Iris pigment epithelial cell (primary cell): ENCODE data around the gene EMC1.
"Not testable (repeated sequence)": the region's sequence is repeated elsewhere in the genome, so short reads cannot be mapped to it uniquely, and the experiment has no call there.

Source experiments
- DNase-seq: peaks from one replicate; pipeline ENCODE4 v3.0.0-alpha.2; 2011; ENCODE audit warnings: low read depth

Gene EMC1

GRCh38 chr1:19216585-19216984 is 34.7 kb downstream of the EMC1 start:
- DNase-seq: not testable (repeated sequence)

DNA sequence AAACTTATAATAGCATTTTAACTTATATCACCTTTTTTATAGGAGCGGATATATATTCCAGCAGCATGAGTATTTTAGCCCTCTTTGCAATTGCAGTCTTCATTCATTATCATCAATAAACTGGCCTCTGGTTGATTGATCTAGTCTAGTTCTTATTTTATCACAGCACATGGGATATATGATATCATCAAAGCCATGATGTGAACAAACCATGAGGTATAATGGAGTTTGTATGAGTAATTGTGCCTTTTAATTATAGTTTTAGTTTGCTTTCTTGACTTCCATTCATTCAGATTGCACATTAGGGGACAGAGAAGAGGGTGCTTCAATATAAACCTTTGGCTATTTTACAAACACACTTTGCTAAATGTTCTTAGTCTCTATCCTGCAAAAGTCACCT is 37.7 kb downstream of the EMC1 start:
- DNase-seq: no peak

DNA sequence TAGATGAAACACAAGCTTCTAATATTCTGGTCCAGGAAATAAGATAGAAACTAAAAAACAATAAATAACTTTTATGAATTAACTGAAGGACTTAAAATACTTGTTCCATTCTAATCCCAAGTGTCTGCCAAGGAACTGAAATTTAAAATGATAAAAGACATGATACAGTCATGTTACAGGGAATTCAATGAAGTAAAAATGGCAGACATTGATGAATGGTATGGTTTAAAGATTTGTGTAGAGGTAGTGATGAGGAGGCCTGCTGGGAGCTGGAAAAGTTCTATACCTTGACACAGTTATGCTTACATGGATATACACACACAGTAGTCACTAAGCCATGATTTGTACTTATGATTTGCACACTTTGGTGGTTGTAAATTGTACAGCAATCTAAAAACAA is 39.2 kb downstream of the EMC1 start:
- no peak for DNase-seq

- DNase-seq: peak; percentile 28
These were observed 40.4 kb downstream of the EMC1 start for GRCh38 chr1:19210772-19211549.

DNA sequence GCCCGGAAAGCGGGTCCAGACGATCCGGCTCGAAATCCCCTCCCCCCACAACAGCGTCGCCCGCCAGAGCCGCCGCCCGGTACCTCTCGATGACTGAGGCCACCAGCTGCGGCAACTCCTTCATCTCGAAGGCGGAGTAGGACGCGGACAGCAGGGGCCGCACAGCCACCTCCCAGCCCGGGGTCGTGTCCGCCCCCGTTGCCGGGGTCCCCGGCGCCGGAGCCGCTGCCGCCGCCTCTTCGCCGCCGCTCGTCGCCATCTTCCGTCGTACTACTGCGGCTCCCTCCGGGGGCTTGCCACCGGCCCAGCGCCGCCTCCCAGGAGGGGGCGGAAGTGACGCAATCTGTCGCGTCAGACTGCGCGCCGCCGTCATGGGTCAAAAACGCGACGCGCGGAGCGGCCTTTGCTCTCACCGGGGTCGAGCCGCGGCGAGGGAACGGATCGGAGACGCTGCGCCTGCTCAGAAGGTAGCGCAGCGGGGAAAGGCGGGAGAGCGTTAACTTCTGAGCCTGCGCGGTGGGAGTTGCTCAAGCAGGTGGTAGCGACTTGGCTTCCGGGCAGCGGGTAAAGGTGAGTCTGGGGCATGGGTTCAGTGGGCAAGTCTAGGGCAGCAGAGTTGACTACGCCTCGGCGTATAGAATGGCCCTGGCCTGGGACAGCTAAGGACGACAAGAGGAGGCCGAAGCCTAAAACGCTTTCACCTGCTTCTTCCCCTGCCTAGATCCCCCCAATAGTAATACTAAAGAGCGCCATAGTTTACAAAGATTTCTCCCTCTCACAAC is 41.1 kb downstream of the EMC1 start, which contains the start of gene UBR4:
Gene UBR4, minus strand, starts transcription at position 277 of the 782 bp plus-strand sequence. Its CDS starts 18 bp downstream, at position 259.
- peak; percentile 94 for DNase-seq

- DNase-seq: peak; percentile 74
These were observed 41.8 kb downstream of the EMC1 start for GRCh38 chr1:19209439-19209989.

- peak; percentile 89 for DNase-seq
These were observed 42.5 kb downstream of the EMC1 start for GRCh38 chr1:19208710-19209438.

GRCh38 chr1:19206947-19207346 is 44.4 kb downstream of the EMC1 start:
- no peak for DNase-seq

DNA sequence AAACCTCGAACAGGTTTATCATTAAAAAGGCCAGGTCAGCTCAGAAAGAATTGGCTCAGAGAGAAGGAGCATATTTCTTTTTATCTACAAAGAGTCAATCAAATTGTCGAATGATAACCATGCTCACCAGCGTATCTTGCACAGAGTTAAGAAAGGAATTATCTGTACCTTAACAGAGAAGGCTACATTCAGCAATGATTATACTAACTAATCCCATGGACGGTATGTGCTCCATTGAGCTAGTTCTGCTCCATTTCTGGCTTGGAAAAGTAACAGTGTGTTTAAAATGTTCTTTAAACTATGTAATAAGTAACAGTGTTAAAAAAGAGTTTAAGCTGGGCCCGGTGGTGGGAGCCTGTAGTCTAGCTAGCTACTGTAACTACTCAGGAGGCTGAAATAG is 45.5 kb downstream of the EMC1 start:
- DNase-seq: no peak

- DNase-seq: no peak
These were observed 45.9 kb downstream of the EMC1 start for GRCh38 chr1:19205403-19205802.

DNA sequence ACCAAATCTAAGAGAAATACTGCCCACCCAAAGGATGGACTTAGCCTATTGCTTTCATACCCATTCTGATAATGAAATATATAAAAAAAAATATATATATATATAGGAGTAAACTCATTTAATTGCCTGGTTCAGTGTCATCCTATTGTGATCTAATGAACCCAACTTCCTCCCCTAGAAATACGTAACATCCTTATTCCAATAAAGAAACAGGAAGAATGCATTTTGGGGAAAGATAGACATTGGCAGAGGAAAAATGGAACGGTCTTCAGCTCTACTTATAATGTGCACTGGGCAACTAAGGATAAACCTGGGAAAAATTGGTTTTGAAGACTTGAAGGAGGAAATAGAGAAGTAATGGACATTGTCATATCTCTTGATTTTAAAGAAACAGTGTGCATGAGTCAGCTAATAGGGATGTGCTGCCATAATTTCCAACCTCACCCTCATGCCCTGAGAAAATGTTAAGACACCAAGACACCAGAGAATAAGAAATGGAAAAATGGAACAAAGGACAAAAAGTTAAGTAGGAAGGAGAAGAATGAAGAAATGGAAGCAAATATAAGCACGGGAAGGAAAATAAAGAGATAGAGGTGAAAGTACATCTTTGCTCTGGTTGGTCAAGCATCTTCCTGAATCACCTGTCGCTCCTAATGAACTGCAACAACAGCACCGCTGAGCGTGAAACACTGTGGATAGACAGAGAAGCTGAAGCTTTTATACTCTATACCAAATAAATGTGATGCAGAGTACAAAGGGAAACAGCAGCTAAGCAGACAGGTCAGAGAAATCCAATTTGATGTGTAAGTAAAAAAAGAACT is 46.7 kb downstream of the EMC1 start:
- DNase-seq: peak; percentile 49

GRCh38 chr1:19203440-19203839 is 47.9 kb downstream of the EMC1 start:
- DNase-seq: peak; percentile 71

DNA sequence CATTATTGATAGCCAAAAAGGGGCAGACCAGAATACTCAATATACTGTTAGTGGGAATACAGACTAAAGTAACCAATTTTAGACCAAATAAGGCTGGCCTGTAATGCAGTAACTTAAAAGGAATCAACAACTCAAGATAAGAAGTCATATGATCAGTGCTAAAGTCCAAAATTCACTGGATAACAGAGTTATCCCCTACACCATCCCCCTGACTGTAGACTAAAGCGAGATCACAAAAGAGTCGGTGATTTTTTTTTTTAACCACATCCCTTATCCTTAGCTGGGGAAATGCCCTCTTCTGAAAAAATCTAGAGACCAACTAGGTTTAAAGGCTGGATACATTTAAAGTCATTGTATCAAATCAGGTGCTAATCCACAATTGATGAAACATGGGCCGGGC is 48.9 kb downstream of the EMC1 start:
- no peak for DNase-seq

GRCh38 chr1:19199969-19200604 is 51.2 kb downstream of the EMC1 start:
- peak; percentile 18 for DNase-seq

DNA sequence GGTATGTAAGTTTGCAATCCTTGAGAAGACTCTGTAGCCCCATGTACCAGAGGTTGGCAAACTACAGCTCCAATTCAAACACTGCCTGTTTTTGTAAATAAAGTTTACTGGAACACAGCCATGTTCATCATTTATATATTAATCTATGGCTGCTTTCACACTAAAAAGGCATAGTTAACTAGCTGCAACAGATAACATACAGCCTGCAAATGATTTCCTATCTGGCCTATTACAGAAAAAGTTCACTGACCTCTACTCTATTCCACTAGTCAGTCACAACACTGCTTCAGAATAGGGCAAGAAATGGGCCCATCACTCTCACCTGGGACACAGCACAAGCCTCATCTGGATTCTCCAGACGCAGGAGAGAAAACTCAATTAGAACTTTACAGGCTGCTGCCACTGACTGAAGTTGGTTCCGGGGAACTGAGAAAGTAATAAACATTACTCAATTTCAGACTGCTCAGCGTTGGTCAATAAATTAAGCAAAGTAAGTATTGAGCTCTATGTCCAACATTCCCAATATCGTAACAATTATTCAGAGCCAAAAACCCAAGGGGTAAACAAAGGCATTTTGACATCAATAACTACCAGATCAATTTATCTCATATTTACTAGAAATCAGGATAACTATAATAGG is 51.9 kb downstream of the EMC1 start:
- no peak for DNase-seq

- no peak for DNase-seq
These were observed 52.5 kb downstream of the EMC1 start for GRCh38 chr1:19198820-19199219.

- no peak for DNase-seq
These were observed 53.5 kb downstream of the EMC1 start for GRCh38 chr1:19197845-19198244.

DNA sequence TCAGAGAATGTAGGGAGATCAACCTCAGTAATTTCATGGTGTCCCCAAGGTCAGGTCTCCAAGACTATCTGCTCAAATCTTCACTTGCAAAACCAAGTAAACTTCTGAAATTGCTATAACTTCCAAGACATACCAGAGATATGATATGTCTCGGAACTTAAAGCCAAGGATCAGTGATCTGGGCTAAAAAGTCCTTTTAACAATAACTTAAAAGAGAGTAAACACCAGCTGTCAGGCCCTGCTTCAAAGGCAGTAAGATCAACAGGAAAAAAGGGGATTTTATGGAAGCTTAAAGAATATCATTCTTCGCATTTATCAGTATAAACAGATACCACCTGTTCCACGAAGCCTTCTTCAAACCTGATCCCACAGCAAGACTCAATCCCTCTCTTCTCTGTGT is 55.0 kb downstream of the EMC1 start:
- DNase-seq: peak; percentile 10

GRCh38 chr1:19193004-19193403 is 58.3 kb downstream of the EMC1 start:
- no peak for DNase-seq

- DNase-seq: no peak
These were observed 59.5 kb downstream of the EMC1 start for GRCh38 chr1:19191811-19192210.
